Thoracic aorta (tissue), 2 donors: ENCODE measurements around the gene CCDC85C. TPM values are rescaled to one million over a fixed set of nuclear protein-coding genes. Genes with fewer than 3 reads are reported as not detected.

ENCODE experiments used
- ATAC-seq: fragments of 150-250 bp; one replicate; pipeline ENCODE4 v1.8.0; 2017; ENCODE audit warnings: low read depth; ENCODE audit not compliant: insufficient number of reproducible peaks, low FRiP score
- DNase-seq: peaks from one replicate; pipeline ENCODE4 v3.0.0-alpha.2; 2020; ENCODE audit warnings: low spot score
- H3K27ac ChIP-seq, 2 donors: fragments of 200-600 bp; sonication (generic); 1 replicate in 1 of 2; 2 replicates in 1 of 2; pipeline ENCODE4 v1.5.1; 2016; ENCODE audit warnings: mild to moderate bottlenecking in 2 of 2, moderate library complexity in 2 of 2
- H3K27me3 ChIP-seq: fragments of 200-600 bp; sonication (generic); replicated peaks from 2 replicates; pipeline ENCODE4 v1.6.0; 2016; ENCODE audit warnings: mild to moderate bottlenecking; ENCODE audit not compliant: insufficient read depth
- H3K36me3 ChIP-seq: fragments of 200-600 bp; sonication (generic); one replicate; pipeline ENCODE4 v1.5.1; 2016
- H3K4me1 ChIP-seq, 2 donors: fragments of 200-600 bp; sonication (generic); 1 replicate in 1 of 2; 2 replicates in 1 of 2; pipeline versions ENCODE4 v1.5.1 to v1.6.0; 2016; ENCODE audit warnings: low read depth in 2 of 2, mild to moderate bottlenecking in 1 of 2; ENCODE audit not compliant: control insufficient read depth in 1 of 2
- H3K4me3 ChIP-seq: fragments of 200-600 bp; sonication (generic); 2 replicates; pipeline ENCODE4 v1.5.1; 2016; ENCODE audit warnings: mild to moderate bottlenecking
- H3K9me3 ChIP-seq: fragments of 200-600 bp; sonication (generic); 2 replicates; pipeline ENCODE4 v1.5.1; 2016
- total RNA-seq, 2 donors: library from RNA; depleted of rRNA; stranded (reverse); fragments of >200 nt; gene quantifications; one replicate each; pipeline versions ENCODE4 v1.1.0 to v1.2.3, GENCODE V29; 2016
- TF ChIP-seq, protein P1 (sequence below): fragments of 200-600 bp; sonication (generic); IDR thresholded peaks from one replicate; pipeline ENCODE4 v1.5.1; 2019; ENCODE audit warnings: antibody characterized with exemption

The CCDC85C gene
- total RNA-seq, 2 donors from 2014 or later, result 1.5 to 4.1 TPM

DNA sequence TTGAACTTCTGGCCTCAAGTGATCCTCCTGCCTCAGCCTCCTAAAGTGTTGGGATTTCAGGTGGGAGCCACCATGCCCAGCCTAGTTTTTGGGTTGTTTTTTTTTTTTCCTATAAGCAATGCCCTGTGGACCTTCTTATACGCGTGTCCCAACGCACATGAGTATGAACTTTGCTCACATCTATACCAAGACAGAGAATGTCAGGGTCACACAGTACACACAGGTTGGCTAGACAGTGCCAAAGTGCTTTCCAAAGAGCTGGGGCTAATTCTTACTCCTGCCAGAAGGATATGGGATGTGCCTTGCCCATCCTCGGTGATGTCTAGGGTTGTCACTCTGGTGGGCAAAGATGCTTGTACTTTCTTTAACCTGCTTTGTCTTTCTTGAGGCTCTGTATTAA is 7.6 kb upstream of the CCDC85C start:
- TF ChIP-seq, protein P1, sequence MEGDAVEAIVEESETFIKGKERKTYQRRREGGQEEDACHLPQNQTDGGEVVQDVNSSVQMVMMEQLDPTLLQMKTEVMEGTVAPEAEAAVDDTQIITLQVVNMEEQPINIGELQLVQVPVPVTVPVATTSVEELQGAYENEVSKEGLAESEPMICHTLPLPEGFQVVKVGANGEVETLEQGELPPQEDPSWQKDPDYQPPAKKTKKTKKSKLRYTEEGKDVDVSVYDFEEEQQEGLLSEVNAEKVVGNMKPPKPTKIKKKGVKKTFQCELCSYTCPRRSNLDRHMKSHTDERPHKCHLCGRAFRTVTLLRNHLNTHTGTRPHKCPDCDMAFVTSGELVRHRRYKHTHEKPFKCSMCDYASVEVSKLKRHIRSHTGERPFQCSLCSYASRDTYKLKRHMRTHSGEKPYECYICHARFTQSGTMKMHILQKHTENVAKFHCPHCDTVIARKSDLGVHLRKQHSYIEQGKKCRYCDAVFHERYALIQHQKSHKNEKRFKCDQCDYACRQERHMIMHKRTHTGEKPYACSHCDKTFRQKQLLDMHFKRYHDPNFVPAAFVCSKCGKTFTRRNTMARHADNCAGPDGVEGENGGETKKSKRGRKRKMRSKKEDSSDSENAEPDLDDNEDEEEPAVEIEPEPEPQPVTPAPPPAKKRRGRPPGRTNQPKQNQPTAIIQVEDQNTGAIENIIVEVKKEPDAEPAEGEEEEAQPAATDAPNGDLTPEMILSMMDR, result no peak
- Histone ChIP-seq H3K27ac (no peak overlapping the region), H3K4me3 (no peak overlapping the region), H3K9me3 (no peaks in the 10 kb centered on the region), H3K4me1 (no peaks in the 10 kb centered on the region), H3K36me3 (no peaks in the 10 kb centered on the region), H3K27me3 (no peaks in the 10 kb centered on the region)
- no peak for DNase-seq
- no peak for ATAC-seq

DNA sequence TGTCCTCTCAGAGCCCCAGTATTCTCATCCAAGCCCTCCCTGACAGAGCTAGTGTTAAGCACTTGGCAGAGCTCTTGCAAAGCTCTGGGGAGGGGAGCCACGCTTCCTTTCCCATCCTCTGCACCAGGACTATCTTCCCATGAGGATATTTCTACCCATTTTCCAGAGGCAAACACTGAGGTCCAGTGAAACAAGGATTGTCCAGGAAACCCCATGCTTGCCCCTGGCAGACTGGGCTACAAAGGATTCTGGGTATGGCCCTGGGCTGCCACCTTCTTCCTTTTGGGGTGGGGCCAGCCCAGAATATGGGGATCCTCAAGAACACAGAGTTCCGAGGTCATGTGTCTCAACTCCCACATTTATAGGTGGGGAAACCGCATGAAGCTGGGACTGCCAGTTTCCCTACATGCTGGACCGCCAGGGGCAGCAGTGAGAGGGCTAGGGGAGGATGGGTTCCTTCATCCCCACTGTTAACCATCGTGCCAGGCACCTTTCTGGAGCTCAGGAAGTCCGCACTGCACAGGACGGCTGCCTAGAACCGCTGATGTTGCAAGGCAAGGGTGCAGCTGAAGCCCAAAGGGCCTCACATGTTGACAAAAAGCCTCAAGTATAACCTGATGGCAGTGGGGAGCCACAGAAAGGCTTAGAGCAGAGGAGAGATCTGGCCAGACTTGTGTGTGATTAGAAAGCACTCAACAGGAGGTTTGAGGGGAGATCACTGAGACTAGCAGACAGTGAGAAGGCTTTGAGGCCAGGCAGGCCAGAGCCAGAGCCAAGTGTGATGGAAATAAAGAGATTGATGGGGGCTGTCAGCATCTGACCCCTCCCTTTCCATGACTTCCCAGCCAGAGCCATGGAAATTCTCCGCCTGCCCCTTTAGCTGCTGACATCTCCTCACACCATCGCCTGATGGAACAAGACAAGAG is 5.5 kb upstream of the CCDC85C start:
- ATAC-seq (no peak), DNase-seq (no peak)
- TF ChIP-seq, protein P1, result no peak
- no peak overlapping the region for H3K27ac ChIP-seq
- no peaks in the 10 kb centered on the region for H3K36me3 ChIP-seq
- H3K4me1 ChIP-seq, result peaks cover 0 to 8% of the 10 kb centered on the region in 2 donors
- H3K27me3 ChIP-seq, result no peaks in the 10 kb centered on the region
- no peaks in the 10 kb centered on the region for H3K9me3 ChIP-seq
- H3K4me3 ChIP-seq, result no peak overlapping the region

DNA sequence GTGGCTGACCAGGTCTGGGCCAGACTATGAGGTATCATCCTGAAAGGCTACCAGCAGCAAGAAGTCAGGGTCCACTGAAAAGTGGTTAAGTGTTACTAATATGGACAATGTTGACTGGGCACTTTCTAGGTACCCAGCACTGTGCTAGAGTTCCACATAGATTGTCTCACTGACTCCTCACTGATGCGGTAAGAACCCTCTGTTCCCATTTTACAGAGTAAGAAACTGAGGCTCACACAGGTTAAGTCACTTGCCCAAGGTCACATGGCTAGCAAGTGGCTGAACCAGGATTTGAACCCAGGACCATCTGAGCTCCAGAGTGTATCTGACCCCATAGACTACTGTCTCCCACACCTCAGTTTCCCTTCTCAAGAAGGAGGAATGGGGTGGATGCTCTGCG is 4.6 kb upstream of the CCDC85C start:
- Histone ChIP-seq H3K4me1 (peaks cover 0 to 8% of the 10 kb centered on the region in 2 donors), H3K9me3 (no peaks in the 10 kb centered on the region), H3K27me3 (no peaks in the 10 kb centered on the region), H3K36me3 (no peaks in the 10 kb centered on the region), H3K4me3 (no peak overlapping the region), H3K27ac (no peak overlapping the region)
- TF ChIP-seq, protein P1, result no peak
- ATAC-seq, result no peak
- DNase-seq, result no peak

DNA sequence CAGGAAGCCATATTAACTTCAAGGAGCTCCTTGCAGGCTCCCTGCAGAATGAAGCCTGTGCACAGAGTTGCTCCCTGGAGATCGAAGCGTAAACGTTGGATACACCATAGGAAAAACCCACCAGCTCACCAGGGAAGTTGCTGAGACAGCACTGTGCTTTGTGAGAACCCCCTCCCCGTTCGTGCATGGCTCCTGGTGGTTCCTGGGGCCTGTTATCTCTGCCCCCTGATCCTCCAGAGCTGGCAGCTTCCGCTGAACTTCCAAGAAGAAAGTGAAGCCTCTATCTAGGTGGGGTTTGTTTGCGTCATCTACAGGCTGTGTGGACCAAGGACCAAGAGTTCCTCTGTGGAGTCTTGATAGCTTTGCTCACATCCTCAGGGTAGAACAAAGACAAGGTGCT is 2.4 kb upstream of the CCDC85C start:
- Histone ChIP-seq H3K36me3 (no peaks in the 10 kb centered on the region), H3K27ac (no peak overlapping the region), H3K4me1 (peaks cover 0 to 24% of the 10 kb centered on the region in 2 donors), H3K4me3 (no peak overlapping the region), H3K9me3 (no peaks in the 10 kb centered on the region), H3K27me3 (no peaks in the 10 kb centered on the region)
- DNase-seq, result no peak
- TF ChIP-seq, protein P1, result no peak
- ATAC-seq, result no peak

DNA sequence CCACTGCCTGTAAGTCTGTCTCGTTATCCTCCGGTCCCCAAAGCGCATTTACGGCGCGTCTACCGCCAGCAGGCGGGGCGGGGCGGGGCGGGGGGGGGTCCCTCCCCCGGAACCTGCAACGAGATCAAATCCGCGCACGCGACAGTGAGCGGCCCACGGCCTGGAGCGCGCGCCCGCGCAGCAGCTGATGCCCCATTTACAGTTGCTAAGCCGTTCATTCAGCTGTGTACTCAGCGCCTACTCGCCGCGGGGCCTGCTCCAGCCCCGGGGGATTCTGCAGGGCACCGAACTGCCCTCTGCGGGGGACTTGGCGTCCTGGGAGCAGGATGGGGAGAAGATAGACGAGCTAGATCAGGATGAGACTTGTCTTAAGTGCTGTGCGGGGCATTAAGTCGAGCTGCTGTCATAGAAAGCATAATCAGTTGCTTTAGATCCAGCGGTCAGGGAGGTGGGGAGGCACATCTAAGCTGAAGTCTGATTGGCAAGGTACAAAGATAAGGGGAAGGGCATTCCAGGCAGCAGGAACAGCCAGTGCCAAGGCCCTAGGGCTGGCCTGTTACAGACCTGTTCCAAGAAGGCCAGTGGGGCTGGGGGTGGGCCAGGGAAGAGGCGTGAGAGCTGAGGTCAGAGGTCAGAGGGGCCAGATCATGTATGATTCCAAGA is 1.4 kb upstream of the CCDC85C start:
- Histone ChIP-seq H3K27me3 (no peaks in the 10 kb centered on the region), H3K36me3 (no peaks in the 10 kb centered on the region), H3K27ac (peak overlapping the region in 1 of 2 donors; percentile 83), H3K9me3 (no peaks in the 10 kb centered on the region), H3K4me1 (peaks cover 0 to 27% of the 10 kb centered on the region in 2 donors), H3K4me3 (peak overlapping the region; percentile 98)
- DNase-seq, result no peak
- TF ChIP-seq, protein P1, result no peak
- no peak for ATAC-seq
